ENCODE data around the gene TTC9C.
"Not testable (repeated sequence)": the region's sequence is repeated elsewhere in the genome, so short reads cannot be mapped to it uniquely, and the experiment has no call there.

Gene TTC9C

GRCh38 chr11:62755086-62755615, 26.9 kb downstream of the TTC9C start:
- Histone ChIP-seq H3K9me2 (replicated peaks; ENCODE audit: insufficient read depth, low read length) (no peaks in the 10 kb centered on the region), H3K36me3 (ENCODE audit: low read length) (no peaks in the 10 kb centered on the region), H3K4me2 (ENCODE audit: low read depth, low read length, poor library complexity, severe bottlenecking) (peak overlapping the region; percentile 67), H2AFZ (ENCODE audit: low read depth, low read length, severe bottlenecking) (no peak overlapping the region), H3K79me2 (ENCODE audit: insufficient read depth, low read length) (peaks cover 17% of the 10 kb centered on the region), H3K9ac (ENCODE audit: low read length) (0 out of 2 replicates have a peak overlapping the region, but pooled peaks have one; percentile 70), H3K27me3 (ENCODE audit: low read length) (no peaks in the 10 kb centered on the region), H4K20me1 (ENCODE audit: low read depth, low read length) (no peaks in the 10 kb centered on the region), H3F3A (ENCODE audit: insufficient read depth) (peaks cover 9% of the 10 kb centered on the region; the same call in 1 of the 2 replicates), H3K4me3 (ENCODE audit: insufficient read depth, low read length, poor library complexity, severe bottlenecking) (no peak overlapping the region), H3K27ac (ENCODE audit: low read depth, low read length) (no peak overlapping the region), H3K9me3 (ENCODE audit: insufficient read depth, low read length) (no peaks in the 10 kb centered on the region)
- TF ChIP-seq CTCF (IDR thresholded peaks at IDR 0.05; ENCODE audit: insufficient read depth, low read length, poor library complexity, severe bottlenecking) (no peak), EZH2phosphoT487 (conservative IDR thresholded peaks at IDR 0.05; ENCODE audit: low read length) (no peak)

- Histone ChIP-seq H3K9me2 (replicated peaks; ENCODE audit: insufficient read depth, low read length) (no peaks in the 10 kb centered on the region), H4K20me1 (ENCODE audit: low read depth, low read length) (no peaks in the 10 kb centered on the region), H3K9ac (ENCODE audit: low read length) (no peak overlapping the region), H3K79me2 (ENCODE audit: insufficient read depth, low read length) (peaks cover 19% of the 10 kb centered on the region), H3K9me3 (ENCODE audit: insufficient read depth, low read length) (no peaks in the 10 kb centered on the region), H3K27me3 (ENCODE audit: low read length) (no peaks in the 10 kb centered on the region), H3K27ac (ENCODE audit: low read depth, low read length) (no peak overlapping the region), H3K4me3 (ENCODE audit: insufficient read depth, low read length, poor library complexity, severe bottlenecking) (no peak overlapping the region), H3K36me3 (ENCODE audit: low read length) (no peaks in the 10 kb centered on the region), H2AFZ (ENCODE audit: low read depth, low read length, severe bottlenecking) (no peak overlapping the region), H3F3A (ENCODE audit: insufficient read depth) (peaks cover 9% of the 10 kb centered on the region; the same call in 1 of the 2 replicates), H3K4me2 (ENCODE audit: low read depth, low read length, poor library complexity, severe bottlenecking) (no peak overlapping the region)
- TF ChIP-seq CTCF (IDR thresholded peaks at IDR 0.05; ENCODE audit: insufficient read depth, low read length, poor library complexity, severe bottlenecking) = no peak
- TF ChIP-seq EZH2phosphoT487 (conservative IDR thresholded peaks at IDR 0.05; ENCODE audit: low read length) = no peak
Observed at GRCh38 chr11:62757846-62758788, 29.8 kb downstream of the TTC9C start.

GRCh38 chr11:62760867-62761227, 32.6 kb downstream of the TTC9C start:
- H3K9me3 ChIP-seq (ENCODE audit: insufficient read depth, low read length); H3K36me3 ChIP-seq (ENCODE audit: low read length); H3K27me3 ChIP-seq (ENCODE audit: low read length); H3F3A ChIP-seq (ENCODE audit: insufficient read depth); H2AFZ ChIP-seq (ENCODE audit: low read depth, low read length, severe bottlenecking); H3K9me2 ChIP-seq (replicated peaks; ENCODE audit: insufficient read depth, low read length); H4K20me1 ChIP-seq (ENCODE audit: low read depth, low read length); H3K27ac ChIP-seq (ENCODE audit: low read depth, low read length): not testable (repeated sequence)
- peaks cover 15% of the 10 kb centered on the region for H3K79me2 ChIP-seq (ENCODE audit: insufficient read depth, low read length)
- H3K9ac ChIP-seq (ENCODE audit: low read length) = peak overlapping the region; percentile 90
- peak overlapping the region; percentile 80 for H3K4me3 ChIP-seq (ENCODE audit: insufficient read depth, low read length, poor library complexity, severe bottlenecking)
- H3K4me2 ChIP-seq (ENCODE audit: low read depth, low read length, poor library complexity, severe bottlenecking) = peak overlapping the region; percentile 81

- Histone ChIP-seq H3K36me3 (ENCODE audit: low read length) (no peaks in the 10 kb centered on the region), H2AFZ (ENCODE audit: low read depth, low read length, severe bottlenecking) (peak overlapping the region; percentile 52), H3K4me2 (ENCODE audit: low read depth, low read length, poor library complexity, severe bottlenecking) (peak overlapping the region; percentile 65), H3K27me3 (ENCODE audit: low read length) (no peaks in the 10 kb centered on the region), H3K9me2 (replicated peaks; ENCODE audit: insufficient read depth, low read length) (no peaks in the 10 kb centered on the region), H3F3A (ENCODE audit: insufficient read depth) (peaks cover 18% of the 10 kb centered on the region), H3K9me3 (ENCODE audit: insufficient read depth, low read length) (no peaks in the 10 kb centered on the region), H4K20me1 (ENCODE audit: low read depth, low read length) (no peaks in the 10 kb centered on the region), H3K27ac (ENCODE audit: low read depth, low read length) (peak overlapping the region; percentile 73), H3K4me3 (ENCODE audit: insufficient read depth, low read length, poor library complexity, severe bottlenecking) (peak overlapping the region; percentile 80), H3K79me2 (ENCODE audit: insufficient read depth, low read length) (peaks cover 23% of the 10 kb centered on the region), H3K9ac (ENCODE audit: low read length) (peak overlapping the region; percentile 75)
- TF ChIP-seq CTCF (IDR thresholded peaks at IDR 0.05; ENCODE audit: insufficient read depth, low read length, poor library complexity, severe bottlenecking) (no peak), EZH2phosphoT487 (conservative IDR thresholded peaks at IDR 0.05; ENCODE audit: low read length) (no peak)
Observed at GRCh38 chr11:62770778-62771143, 42.5 kb downstream of the TTC9C start.
